OCI-LY1 (cell line): Measurements from ENCODE around the gene EPHB2.

Experiments used
- EZH2 ChIP-seq: fragments of 200-600 bp; sonication (generic), shearing (Covaris generic); IDR thresholded peaks from 2 replicates; pipeline ENCODE4 v1.8.0; 2017; ENCODE audit warnings: borderline replicate concordance, mixed run types, mild to moderate bottlenecking, antibody characterized with exemption, low read length, moderate library complexity, mixed read lengths
- TF ChIP-seq, protein P1 (sequence below): fragments of 200-600 bp; sonication (generic), shearing (Covaris generic); IDR thresholded peaks from 2 replicates; pipeline ENCODE4 v1.5.1; 2017; ENCODE audit warnings: mild to moderate bottlenecking, antibody characterized with exemption, low read length, moderate library complexity, mixed read lengths

DNA sequence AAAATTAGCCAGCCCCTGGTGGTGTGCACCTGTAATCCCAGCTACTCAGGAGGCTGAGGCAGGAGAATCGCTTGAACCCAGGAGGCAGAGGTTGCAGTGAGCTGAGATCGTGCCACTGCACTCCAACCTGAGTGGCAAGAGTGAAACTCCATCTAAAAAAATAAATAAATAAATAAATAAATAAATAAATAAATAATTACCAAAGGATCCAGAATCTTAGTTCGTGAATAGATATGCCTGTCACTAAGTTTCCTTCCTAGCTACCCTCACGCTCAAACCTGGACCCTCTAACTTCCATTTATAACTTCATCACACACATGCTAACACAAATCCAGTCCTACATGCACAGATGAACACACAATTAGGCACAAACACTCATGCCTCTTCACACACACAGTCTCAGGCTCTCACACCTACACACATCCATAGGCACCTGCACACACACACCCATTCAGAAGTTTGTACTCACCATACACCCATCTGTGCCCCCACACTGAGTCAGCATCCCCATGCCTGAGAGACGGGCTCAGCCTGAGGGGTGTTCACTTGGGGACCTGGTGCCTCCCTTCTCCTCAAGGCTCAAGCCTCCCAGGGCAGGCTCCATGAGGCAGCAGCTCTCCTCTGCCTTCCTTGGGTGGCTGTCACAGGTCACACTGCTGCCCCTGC, 200.5 kb downstream of the EPHB2 start:
- TF ChIP-seq, protein P1, sequence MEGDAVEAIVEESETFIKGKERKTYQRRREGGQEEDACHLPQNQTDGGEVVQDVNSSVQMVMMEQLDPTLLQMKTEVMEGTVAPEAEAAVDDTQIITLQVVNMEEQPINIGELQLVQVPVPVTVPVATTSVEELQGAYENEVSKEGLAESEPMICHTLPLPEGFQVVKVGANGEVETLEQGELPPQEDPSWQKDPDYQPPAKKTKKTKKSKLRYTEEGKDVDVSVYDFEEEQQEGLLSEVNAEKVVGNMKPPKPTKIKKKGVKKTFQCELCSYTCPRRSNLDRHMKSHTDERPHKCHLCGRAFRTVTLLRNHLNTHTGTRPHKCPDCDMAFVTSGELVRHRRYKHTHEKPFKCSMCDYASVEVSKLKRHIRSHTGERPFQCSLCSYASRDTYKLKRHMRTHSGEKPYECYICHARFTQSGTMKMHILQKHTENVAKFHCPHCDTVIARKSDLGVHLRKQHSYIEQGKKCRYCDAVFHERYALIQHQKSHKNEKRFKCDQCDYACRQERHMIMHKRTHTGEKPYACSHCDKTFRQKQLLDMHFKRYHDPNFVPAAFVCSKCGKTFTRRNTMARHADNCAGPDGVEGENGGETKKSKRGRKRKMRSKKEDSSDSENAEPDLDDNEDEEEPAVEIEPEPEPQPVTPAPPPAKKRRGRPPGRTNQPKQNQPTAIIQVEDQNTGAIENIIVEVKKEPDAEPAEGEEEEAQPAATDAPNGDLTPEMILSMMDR, result no peak
- TF ChIP-seq EZH2, result no peak
